Dendritic cell treated with granulocyte-macrophage colony-stimulating factor and Interleukin-4, amounts not matched to agents 40 ng/mL and 50 ng/mL, for 4 days (primary cell): ENCODE data around the gene INSIG2.
A peak's percentile ranks its signal among the peaks of the same experiment; 100 is the strongest.

ENCODE experiments used
- H3K27ac Mint-ChIP-seq: one replicate; pipeline ENCODE4 v1.8.0; 2022; ENCODE audit warnings: mild to moderate bottlenecking, mixed read lengths
- H3K27me3 Mint-ChIP-seq: one replicate; pipeline ENCODE4 v1.8.0; 2022; ENCODE audit warnings: mild to moderate bottlenecking, mixed read lengths
- H3K36me3 Mint-ChIP-seq: one replicate; pipeline ENCODE4 v1.8.0; 2022; ENCODE audit warnings: low read depth, mixed read lengths
- H3K4me1 Mint-ChIP-seq: one replicate; pipeline ENCODE4 v1.8.0; 2022; ENCODE audit warnings: low read depth, mixed read lengths
- H3K4me3 Mint-ChIP-seq: one replicate; pipeline ENCODE4 v1.8.0; 2022; ENCODE audit warnings: mild to moderate bottlenecking, moderate library complexity, mixed read lengths
- H3K9me3 Mint-ChIP-seq: one replicate; pipeline ENCODE4 v1.8.0; 2022; ENCODE audit warnings: mixed read lengths
- intact Hi-C: fragments of 100-400 bp; cut with micrococcal nuclease; formaldehyde crosslinking; loops from one replicate; pipeline ENCODE4 v1.15.0; 2022

Gene INSIG2

DNA sequence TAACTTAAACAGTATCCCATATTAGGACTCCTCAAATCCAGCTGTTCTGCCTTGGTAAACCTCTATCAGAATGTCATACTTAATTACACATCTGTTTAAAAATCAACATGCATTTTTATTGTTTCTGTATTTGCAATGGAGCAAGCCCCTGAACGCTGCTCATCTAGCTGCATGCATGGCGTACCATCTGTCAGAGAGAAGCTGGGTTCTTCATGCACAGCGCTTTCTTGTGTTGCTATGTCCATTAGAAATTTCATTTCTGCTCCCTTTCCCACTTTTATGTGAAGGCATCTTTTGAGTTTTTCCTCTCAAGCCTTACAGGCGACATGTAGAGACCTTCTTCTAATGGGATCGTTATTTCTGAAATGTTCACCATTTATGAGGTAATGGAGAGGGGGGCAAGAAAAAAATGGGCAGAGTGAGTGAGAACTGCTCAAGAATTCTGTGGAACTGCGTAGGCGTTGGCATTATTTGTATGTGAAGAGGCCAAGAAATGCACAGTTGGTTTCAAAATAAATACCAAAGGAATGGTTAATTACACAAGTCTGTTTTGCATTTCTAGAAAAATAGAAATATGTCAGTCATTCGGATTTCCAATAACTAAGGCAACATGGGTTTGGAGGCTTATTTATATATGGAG lies 31.6 kb downstream of the INSIG2 start:
- no peaks in the 10 kb centered on the region for H3K9me3 Mint-ChIP-seq
- intact Hi-C loops: loop anchor here (5.0 to 10.0 kb wide), 2 partner anchors 33 to 55 kb away; partner anchors contain the start of gene INSIG2
- H3K27me3 Mint-ChIP-seq: no peaks in the 10 kb centered on the region
- no peak overlapping the region for H3K4me3 Mint-ChIP-seq
- peaks cover 75% of the 10 kb centered on the region for H3K4me1 Mint-ChIP-seq
- no peak overlapping the region for H3K27ac Mint-ChIP-seq
- peaks cover 6% of the 10 kb centered on the region for H3K36me3 Mint-ChIP-seq

DNA sequence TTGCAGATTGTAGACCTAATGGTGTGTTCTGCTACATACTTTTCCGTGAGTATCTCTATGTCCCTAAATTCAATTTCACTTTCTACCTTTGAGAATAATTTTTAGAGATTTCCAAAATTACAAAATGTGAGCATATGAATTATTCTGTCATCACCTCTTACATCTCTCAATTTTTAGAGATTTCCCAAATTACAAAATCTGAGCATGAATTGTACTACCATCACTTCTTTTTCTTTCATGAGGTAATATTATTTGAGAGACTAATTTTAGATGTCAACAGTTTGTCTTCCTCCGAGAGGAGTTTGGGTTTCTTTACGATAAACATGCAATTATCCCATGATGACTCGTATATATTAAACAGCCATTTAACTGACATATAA lies 32.1 kb downstream of the INSIG2 start:
- Mint-ChIP-seq H3K4me1 (peaks cover 80% of the 10 kb centered on the region), H3K36me3 (peaks cover 6% of the 10 kb centered on the region), H3K4me3 (no peak overlapping the region), H3K9me3 (no peaks in the 10 kb centered on the region), H3K27me3 (no peaks in the 10 kb centered on the region), H3K27ac (no peak overlapping the region)
- intact Hi-C loops: loop anchor here (5.0 to 10.0 kb wide), 2 partner anchors 33 to 54 kb away; partner anchors contain the start of gene INSIG2

GRCh38 chr2:118121101-118121500 lies 32.8 kb downstream of the INSIG2 start:
- Mint-ChIP-seq H3K4me1 (peaks cover 87% of the 10 kb centered on the region), H3K9me3 (no peaks in the 10 kb centered on the region), H3K27me3 (no peaks in the 10 kb centered on the region), H3K4me3 (no peak overlapping the region), H3K36me3 (peaks cover 6% of the 10 kb centered on the region), H3K27ac (peak overlapping the region; percentile 93)
- intact Hi-C loops: loop anchor here (5.0 to 10.0 kb wide), 2 partner anchors 34 to 54 kb away; partner anchors contain the start of gene INSIG2

- Mint-ChIP-seq H3K27me3 (no peaks in the 10 kb centered on the region), H3K9me3 (no peaks in the 10 kb centered on the region), H3K4me3 (peak overlapping the region; percentile 9), H3K27ac (peak overlapping the region; percentile 93), H3K36me3 (peaks cover 6% of the 10 kb centered on the region), H3K4me1 (peaks cover 92% of the 10 kb centered on the region)
- intact Hi-C loops: loop anchor here (2.0 to 10.0 kb wide), 3 partner anchors 17 to 53 kb away; partner anchors contain the start of gene INSIG2
Measured at GRCh38 chr2:118121986-118122524, 33.8 kb downstream of the INSIG2 start.

DNA sequence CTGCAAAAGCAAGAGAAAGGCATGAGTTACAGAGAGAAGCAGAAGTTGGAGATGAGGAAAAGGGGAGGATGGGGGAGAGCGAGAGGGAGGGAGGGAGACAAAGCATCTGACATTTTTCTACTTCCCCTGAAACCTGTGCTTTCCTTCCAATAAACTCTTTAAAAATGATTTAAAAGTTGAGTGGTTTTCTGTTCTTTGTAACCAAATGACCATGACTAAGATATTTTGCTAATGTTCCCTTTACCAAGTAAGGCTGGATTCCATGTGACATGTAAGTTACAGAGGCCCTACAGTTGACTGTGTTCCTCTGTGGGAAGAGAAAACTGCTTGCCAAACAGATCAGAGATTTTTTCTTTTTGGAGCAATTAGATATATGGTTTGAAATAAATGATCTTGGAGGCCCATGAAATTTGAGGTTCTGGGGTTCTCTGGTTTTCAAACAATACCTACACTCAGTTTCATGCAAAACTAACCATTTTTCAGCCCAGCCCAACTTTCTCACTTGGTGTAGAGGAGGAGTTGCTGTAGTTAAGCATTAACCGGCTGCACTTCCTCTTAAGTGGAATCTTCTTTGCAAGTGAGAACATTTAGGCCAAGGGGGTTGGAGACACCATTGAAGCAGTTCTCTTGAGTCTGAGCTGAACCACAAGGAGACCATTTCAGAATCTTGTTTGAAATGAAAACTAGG lies 34.5 kb downstream of the INSIG2 start:
- Mint-ChIP-seq H3K9me3 (no peaks in the 10 kb centered on the region), H3K4me1 (peaks cover 93% of the 10 kb centered on the region), H3K27ac (peak overlapping the region; percentile 93), H3K27me3 (no peaks in the 10 kb centered on the region), H3K36me3 (peaks cover under 1% of the 10 kb centered on the region), H3K4me3 (no peak overlapping the region)
- intact Hi-C loops: loop anchor here (2.0 to 10.0 kb wide), 3 partner anchors 18 to 52 kb away; partner anchors contain the start of gene INSIG2

DNA sequence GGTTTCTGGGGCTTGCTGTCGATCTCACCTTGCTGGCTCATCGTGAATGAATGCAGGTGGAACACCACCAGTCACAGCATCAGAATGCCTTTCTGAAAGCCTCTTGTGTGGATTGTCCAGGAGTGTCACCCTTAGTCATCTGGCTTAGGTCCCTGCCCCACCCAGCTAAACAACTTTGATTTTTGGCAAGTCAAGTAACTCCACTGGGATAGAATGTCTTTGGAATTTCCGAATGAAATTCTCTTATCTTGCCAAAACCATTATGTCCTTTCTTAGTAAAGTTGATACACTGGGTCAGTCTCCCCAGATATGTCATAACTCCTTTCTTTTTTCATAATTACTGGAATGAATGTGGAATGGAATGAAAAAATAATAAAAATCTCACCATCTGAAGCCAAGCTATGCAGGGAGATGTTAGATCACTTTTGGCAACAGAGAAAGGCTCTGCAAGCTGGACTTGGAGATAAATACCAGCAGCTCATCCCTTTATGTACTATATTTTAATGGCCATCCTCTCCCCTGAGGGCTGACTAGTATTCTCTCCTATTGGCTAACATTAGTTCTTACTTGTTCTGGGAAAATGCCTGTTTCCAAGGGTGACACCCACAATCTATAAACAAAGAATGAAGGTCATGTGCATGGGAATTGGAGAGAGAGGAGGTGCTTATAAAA lies 35.4 kb downstream of the INSIG2 start:
- Mint-ChIP-seq H3K4me3 (no peak overlapping the region), H3K27me3 (no peaks in the 10 kb centered on the region), H3K9me3 (no peaks in the 10 kb centered on the region), H3K27ac (peak overlapping the region; percentile 93), H3K4me1 (peaks cover 90% of the 10 kb centered on the region), H3K36me3 (no peaks in the 10 kb centered on the region)
- intact Hi-C loops: loop anchor here (2.0 to 10.0 kb wide), 3 partner anchors 19 to 51 kb away; partner anchors contain the start of gene INSIG2

- intact Hi-C loops: loop anchor here (5.0 to 10.0 kb wide), 2 partner anchors 37 to 50 kb away; partner anchors contain the start of gene INSIG2
- Mint-ChIP-seq H3K4me1 (peaks cover 90% of the 10 kb centered on the region), H3K36me3 (no peaks in the 10 kb centered on the region), H3K27ac (peak overlapping the region; percentile 93), H3K4me3 (peak overlapping the region; percentile 9), H3K27me3 (no peaks in the 10 kb centered on the region), H3K9me3 (no peaks in the 10 kb centered on the region)
Measured at GRCh38 chr2:118124288-118124891, 36.1 kb downstream of the INSIG2 start.

GRCh38 chr2:118127250-118127649 lies 39.0 kb downstream of the INSIG2 start:
- Mint-ChIP-seq H3K4me1 (peaks cover 65% of the 10 kb centered on the region), H3K4me3 (peak overlapping the region; percentile 24), H3K36me3 (no peaks in the 10 kb centered on the region), H3K27ac (peak overlapping the region; percentile 78), H3K27me3 (no peaks in the 10 kb centered on the region), H3K9me3 (no peaks in the 10 kb centered on the region)
- intact Hi-C loops: loop anchor here (10.0 kb wide), 1 partner anchor 48 kb away; no protein-coding TSS in a partner anchor

- no peak overlapping the region for H3K4me3 Mint-ChIP-seq
- H3K27me3 Mint-ChIP-seq: no peaks in the 10 kb centered on the region
Measured at GRCh38 chr2:118128826-118129225, 40.6 kb downstream of the INSIG2 start.

DNA sequence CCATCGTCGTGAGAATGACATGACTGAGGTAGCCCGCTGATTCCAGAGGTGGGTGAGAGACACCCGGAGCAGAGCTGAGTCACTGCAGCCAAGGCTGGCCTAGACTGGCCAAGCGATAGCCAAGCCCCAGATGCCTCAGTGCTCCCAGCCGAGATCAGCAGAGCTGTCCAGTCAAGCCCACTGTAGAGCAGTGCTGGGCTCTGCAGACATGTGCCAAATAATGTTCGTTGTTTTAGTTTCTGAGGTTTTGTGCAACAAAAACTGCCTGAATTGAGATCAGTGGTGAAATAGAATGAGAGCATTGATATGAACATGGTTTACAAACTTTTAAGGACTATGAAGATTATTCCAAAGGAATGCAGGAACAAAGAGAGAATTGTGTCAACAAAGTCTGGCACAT lies 42.1 kb downstream of the INSIG2 start:
- intact Hi-C loops: no loop called here
- Mint-ChIP-seq H3K36me3 (no peaks in the 10 kb centered on the region), H3K9me3 (no peaks in the 10 kb centered on the region), H3K4me1 (peaks cover 36% of the 10 kb centered on the region), H3K27me3 (peaks cover 1% of the 10 kb centered on the region), H3K4me3 (no peak overlapping the region), H3K27ac (no peak overlapping the region)

More at GRCh38 chr2:118128826-118129225, 40.6 kb downstream of the INSIG2 start:
- H3K36me3 Mint-ChIP-seq: no peaks in the 10 kb centered on the region
- H3K27ac Mint-ChIP-seq: peak overlapping the region; percentile 35
- peaks cover 52% of the 10 kb centered on the region for H3K4me1 Mint-ChIP-seq
- intact Hi-C loops: loop anchor here (10.0 kb wide), 1 partner anchor 46 kb away; no protein-coding TSS in a partner anchor
- H3K9me3 Mint-ChIP-seq: no peaks in the 10 kb centered on the region

DNA sequence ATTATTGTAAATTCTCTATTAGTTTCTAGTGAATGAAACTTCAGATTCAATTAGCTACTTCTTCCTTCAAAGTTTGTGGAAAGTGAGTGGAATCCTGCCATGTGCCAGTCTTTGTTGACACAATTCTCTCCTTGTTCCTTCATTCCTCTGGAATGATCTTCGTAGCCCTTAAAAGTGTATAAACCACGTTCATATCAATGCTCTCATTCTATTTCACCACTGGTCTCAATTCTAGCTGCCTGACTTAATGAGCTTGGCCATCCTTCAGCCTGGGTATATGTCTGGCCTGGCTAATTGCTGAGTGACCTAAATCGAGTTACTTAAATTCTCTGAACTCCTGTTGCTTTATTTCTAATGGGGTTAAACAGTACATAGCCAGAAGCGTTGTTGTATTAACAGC lies 43.5 kb downstream of the INSIG2 start:
- H3K27ac Mint-ChIP-seq: no peak overlapping the region
- H3K4me1 Mint-ChIP-seq: peaks cover 28% of the 10 kb centered on the region
- no peak overlapping the region for H3K4me3 Mint-ChIP-seq
- intact Hi-C loops: no loop called here
- peaks cover 1% of the 10 kb centered on the region for H3K27me3 Mint-ChIP-seq
- no peaks in the 10 kb centered on the region for H3K9me3 Mint-ChIP-seq
- H3K36me3 Mint-ChIP-seq: no peaks in the 10 kb centered on the region

DNA sequence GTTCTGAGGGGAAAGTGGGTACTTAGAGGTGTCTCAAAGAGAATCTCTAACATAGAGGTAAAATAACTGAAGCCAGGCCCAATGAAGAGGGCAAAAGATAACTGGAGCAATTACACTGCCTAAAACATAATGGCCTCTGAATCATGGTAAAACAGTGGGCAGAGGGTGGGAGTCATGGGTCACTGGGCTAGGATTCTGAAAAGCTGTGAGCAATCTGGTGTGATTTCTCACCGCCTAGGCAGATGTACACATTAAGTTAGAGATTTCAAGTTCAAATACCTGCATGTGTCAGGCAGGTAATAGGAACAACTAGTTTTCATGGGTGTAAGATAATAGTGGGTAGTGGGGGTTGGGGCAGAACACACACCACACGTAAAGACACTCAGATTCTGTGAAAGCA lies 45.6 kb downstream of the INSIG2 start:
- intact Hi-C loops: no loop called here
- Mint-ChIP-seq H3K27ac (no peak overlapping the region), H3K4me3 (no peak overlapping the region), H3K36me3 (no peaks in the 10 kb centered on the region), H3K27me3 (peaks cover 1% of the 10 kb centered on the region), H3K9me3 (no peaks in the 10 kb centered on the region), H3K4me1 (peaks cover 11% of the 10 kb centered on the region)

DNA sequence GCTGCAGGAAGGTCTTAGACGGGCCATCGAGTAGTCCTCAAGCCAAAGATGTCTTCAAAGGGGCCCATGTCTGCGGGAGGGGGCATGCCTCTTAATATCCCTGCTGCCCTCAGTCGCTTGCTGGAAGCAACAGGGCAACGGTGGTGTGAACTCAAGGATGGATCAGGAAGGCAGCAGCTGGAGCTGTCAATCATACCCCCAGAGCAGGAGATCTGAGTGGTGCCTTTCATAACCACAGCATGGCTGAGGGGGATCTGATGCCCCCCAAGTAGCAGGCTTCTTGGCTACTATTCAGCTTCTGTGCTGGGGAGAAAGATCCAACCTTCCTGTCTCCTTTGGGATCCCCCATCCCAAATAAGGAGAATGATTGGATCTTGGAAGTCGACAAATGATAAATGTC lies 46.4 kb downstream of the INSIG2 start:
- intact Hi-C loops: no loop called here
- H3K27me3 Mint-ChIP-seq: peaks cover 1% of the 10 kb centered on the region
- H3K9me3 Mint-ChIP-seq: no peaks in the 10 kb centered on the region
- no peak overlapping the region for H3K27ac Mint-ChIP-seq
- H3K36me3 Mint-ChIP-seq: no peaks in the 10 kb centered on the region
- H3K4me3 Mint-ChIP-seq: no peak overlapping the region
- peaks cover 6% of the 10 kb centered on the region for H3K4me1 Mint-ChIP-seq
